CMK (cell line): ENCODE measurements around the gene TMX1.

Experiments
- DNase-seq: peaks from one replicate; pipeline ENCODE4 v3.0.0-alpha.2; 2010; ENCODE audit warnings: low read depth

Gene TMX1

DNA sequence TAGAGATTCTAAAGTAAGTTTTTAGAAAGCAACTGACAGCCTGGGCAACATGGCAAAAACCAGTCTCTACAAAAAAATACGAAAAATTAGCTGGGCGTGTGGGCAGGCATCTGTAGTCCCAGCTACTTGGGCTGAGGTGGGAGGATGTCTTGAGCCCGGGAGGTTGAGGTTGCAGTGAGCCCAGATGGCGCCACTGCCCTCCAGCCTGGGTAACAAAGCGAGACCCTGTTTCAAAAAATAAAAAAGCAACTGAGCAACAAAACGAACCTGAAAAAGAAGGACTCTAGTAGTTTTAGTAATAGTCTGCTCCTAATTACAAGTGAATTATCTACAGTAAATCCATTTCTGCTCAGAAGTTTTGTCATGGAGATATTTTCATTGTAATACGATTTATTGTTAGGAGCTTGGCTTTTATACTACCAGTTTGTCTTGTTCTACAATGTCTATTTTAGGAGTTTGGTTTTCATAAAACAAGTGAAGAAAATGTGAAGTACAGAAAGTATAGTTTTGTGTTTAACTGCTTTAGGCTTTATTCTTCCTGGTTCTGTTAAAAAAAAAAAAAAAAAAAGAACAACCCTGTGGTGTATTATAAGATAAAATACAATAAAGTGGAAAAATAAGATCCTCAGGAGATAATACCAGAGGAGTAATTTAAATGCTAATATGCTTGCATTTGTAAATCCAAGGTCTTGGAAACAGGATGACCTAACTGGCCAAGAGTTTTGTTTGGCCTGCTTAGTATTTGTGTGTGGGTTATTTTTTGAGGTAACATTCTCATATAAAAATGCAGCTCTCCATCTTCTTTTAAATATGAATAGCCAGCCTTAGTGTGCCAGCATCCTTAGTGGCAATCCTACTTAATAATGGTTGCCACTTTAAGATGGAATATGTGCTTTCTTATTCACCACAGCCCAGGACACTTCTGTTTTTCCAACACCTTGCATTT lies 2.8 kb downstream of the TMX1 start:
- no peak for DNase-seq

DNA sequence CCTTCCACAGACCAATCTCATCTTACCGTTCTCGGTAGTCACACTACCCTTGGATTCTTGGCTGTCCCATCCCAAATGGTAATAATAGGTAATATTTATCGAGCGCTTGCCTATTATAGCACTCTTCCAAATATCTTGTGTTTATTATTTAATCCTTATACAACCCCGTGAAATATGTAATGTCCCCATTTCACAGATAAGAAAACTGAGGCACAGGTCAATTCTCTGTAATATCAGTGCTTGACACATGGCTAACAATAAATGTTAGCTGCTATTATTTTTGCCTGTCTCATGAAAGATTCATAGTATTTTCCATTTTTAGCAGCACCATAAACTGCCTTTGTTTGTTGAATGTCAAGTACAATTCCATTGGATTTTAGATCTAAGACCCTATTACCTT lies 4.5 kb downstream of the TMX1 start:
- DNase-seq = no peak

DNA sequence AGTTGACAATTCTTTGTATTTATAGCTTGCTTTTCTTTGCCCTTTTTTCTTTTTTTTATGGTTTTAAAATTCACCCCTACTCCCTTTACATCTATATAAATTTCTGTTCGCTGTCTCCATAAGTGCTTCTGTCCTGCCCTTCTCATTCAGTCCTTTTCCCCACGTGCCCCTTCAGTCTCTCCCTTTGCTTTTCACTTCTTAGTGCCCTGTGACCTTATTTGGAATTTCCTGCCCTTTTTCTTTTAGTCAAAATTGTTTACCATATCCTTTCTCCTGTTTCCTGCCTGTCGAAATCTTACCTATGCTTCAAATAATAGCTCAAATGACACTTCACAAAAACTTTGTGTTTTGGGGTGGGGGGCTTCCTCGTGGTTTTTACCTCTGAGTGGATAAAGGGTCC lies 6.0 kb downstream of the TMX1 start:
- no peak for DNase-seq

DNA sequence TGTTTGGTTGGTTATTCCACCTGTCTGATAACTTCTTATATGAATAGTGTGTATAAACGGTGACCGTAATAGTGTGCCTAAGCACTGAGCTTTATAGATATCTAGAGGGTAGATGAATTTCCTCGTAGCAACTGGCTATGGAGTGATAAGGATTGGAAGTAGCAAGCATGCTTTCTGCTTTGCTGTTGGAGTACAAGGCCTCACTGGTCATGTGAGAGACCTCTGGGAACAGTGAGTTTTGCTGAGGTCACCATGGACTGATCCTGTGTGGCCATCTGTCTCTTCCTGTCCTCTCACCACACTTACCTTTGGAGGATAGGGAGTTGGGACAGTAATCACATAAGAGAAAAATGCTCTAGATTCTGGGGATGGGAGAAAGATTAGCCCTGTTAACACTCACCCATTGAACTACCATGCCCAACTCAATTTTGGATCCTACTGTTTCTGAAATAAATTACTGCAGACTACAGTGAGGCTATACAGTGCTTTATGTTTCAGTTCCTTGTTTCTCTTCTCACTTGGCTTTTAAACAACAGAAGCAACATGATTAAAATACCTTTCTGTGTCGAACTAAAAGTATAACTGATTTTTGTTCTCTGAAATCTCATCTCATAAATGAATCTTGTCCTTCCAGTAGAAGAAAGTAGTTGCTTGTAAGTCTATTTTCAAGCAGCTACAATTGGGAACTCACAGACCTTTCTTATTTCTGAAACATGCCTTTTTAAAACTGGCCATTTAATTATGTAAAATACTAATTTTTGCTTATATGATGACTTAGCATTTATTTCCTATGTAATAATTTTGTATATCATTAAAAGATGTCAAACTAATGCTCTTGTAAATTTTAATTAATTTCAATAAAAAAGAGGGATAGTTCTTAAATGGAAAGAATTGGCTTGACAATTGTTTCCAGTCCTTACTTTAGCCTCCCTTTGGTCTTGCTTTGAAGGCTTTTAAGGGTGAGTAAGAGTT lies 8.3 kb downstream of the TMX1 start:
- DNase-seq = no peak

DNA sequence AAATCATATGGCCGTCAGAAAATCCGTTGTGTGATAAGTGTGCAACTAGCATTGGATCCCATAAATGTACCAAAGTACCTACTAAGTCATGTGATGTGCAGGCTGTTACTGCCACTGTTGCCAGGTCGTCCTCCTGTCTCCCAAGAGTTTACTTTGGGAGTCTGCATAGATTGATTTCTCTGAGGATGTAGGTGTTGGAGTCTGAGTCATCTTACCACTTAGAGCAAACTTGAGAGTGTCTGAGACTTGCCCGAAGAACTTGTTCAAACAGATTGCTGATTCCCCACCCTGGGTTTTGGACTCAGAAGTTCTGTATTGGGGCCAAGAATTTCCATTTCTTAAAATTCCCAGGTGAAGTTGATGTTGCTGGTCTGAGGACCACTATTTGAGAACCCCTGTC lies 11.4 kb downstream of the TMX1 start:
- DNase-seq = no peak

DNA sequence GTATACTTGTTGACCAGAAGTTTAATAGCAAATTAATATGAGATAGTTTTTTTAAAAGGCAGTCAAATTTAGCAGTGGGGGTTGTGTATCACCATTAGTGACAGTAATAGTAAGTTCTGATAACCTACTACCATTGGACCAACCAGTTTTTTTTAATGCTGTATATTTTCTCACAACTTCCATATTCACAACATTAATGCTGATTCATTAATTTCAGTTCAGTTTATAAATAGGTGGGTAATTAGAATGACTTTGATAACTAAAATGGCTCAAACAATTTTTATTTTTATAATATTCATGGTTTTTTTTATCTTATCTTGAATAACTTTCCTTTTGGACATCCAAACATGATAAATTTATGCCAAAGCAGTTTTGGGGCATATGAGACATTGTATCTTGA lies 13.8 kb downstream of the TMX1 start:
- no peak for DNase-seq

DNA sequence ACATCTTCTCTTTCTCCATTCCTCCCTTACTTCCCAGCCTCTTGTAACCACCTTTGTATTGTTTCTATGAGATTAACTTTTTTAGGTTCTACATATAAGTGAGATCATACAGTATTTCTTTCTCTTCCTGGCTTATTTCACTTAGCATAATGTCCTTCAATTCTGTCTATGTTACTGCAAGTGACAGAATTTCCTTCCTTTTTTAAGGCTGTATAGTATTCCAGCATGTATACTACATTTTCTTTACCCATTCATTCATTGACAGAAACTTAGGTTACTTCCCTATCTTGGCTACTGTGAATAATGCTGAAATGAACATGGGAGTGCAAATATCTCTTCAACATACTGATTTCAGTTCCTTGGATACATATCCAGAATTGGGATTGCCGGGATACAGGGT lies 18.2 kb downstream of the TMX1 start:
- no peak for DNase-seq

DNA sequence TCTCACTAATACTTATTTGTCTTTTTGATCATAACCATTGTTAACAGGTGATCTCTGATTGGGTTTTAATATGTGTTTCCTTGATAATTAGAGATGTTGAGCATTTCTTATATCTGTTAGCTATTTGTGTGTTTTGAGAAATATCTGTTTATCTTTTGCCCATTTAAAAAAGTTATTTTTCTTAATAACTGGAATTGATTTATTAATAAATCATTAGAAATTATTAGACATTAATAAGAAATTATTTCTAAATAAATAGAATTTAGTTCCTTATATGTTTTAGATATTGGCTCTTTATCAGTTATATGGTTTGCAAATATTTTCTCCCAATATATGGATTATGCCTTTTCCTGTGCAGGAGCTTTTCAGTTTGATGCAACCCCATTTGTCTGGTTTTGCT lies 18.7 kb downstream of the TMX1 start:
- no peak for DNase-seq

DNA sequence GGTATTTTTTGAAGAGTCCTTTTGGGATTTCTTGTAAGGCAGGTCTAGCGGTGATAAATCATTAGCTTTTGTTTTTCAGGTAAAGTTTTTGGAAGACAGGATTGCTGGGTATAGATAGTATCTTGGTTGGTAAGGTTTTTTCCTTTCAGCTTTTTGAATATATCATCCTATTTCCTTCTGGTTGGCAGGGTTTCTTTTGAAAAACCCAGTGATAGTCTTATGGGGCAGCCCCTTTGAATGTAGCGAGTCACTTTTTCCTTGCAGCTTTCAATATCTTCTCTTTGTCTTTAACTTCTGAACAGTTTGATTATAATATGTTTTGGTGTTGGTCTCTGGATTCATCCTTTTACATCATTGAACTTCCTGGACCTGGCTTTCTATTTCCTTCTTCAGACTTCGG lies 20.2 kb downstream of the TMX1 start:
- no peak for DNase-seq

DNA sequence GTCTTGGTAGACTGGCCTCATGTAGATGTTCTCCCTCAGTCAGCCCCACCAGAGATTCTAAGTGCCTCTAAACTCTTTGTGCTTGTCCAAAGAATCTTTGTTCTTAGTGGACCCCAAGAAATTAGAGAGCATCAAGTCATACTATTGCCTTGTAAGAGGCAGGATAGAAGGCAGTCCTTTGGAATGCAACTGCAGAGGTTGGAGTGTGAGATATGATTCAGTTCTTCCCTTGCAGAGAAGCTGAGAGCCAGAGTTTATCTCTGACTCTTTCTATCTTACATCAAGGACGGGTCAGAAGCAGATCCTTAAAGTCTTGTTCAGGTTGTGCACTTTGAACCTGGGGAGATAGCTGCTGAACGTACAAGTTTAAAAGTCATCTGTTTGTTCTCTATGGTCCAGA lies 21.1 kb downstream of the TMX1 start:
- no peak for DNase-seq

DNA sequence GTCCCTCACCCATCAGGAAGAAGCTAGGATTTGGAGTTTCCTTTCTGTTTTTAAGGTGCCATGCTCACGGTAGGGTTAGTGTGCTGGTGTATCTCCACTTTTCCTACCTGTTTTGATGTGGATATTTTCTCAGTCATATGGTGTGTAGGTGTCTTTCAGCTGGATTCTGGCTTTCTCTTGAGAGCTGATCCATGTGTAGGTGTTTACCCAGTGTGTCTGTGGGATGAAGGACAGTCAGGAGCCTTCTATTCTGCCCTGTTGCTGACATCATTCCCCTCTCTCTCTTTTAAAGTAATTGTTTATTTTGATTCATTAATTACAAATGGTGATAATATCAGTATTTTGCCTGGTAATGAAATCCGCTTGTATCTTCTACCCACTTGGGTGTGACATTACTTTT lies 22.8 kb downstream of the TMX1 start:
- no peak for DNase-seq

DNA sequence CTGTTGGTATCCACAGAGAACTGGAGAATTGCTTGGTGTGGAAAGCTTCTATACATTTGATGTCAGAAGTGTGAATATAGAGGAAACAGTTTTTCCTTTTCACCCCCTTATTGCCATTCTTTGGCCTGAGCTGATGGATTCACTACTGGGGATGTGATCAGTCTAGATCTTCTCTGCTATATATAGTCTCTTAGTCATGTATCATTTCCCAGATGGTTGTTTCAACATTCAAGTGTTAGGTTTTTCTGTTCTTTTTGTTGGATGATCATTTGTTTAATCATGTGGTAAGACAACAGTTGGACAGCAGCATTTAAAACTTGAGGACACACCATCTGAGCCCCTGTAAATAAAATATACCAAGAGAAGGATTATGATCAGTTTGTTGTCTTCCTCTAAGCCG lies 29.6 kb downstream of the TMX1 start:
- DNase-seq = no peak

DNA sequence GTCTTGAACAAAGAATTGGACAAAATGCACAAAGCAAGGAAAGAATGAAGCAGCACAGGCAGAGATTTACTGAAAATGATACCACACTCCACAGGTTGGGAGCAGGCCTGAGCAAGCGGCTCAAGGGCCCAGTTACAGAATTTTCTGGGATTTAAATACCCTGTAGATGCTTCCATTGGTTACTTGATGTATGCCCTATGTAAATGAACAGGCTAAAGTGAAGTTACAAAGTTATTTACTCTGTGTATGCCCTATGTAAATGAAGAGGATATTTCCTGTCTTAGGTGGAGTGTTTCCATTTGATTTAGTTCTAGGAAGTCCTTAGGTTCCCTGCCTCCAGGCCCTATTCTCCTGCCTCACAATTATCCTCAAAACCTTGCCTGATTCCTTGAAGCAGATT lies 36.6 kb downstream of the TMX1 start:
- DNase-seq = no peak

DNA sequence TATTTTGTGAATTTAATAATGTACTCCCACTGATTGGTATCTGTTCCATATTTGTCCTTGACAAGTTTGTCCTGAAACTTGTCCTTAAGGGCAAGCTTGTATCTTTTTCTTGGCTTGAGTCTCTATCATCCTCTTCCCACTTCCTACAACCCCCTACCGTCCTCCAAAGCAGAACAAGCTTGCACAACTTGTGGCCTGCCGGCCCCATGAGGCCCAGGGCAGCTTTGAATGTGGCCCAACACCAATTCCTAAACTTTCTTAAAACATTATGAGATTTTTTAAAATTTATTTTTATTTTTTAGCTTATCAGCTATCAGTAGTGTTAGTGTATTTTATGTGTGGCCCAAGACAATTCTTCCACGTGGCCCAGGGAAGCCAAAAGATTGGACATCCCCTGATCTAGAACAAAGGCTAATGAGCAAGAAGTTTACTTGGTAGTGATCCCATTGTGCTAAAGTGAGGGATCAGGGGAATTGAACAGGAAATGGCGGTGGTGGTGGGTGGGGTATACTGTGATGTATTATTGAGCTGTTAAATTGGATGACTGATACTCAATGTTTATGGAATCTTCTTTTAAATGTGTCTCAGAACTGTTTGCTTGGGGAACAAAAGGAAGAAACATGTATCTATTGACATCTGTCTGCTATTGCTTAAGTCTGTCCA lies 37.8 kb downstream of the TMX1 start:
- DNase-seq = no peak

DNA sequence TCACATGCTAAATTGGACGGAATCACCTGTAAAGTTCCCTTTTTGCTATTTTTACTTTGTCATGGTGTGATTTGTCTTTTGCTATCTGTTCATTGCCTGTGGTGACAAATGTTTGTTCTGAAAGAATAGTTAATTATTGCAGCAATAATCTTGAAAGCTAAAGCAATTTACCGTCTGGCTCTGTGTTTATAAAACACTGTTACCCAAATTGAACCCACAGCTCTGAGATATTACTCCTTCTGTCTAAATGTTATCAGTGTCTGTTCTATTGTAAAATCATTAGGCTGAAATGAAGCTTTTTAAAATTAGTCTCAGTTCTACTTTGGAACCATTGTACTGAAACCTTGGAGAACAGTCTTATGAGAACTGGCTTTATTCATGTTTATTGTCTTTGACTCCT lies 42.5 kb downstream of the TMX1 start:
- DNase-seq = no peak

DNA sequence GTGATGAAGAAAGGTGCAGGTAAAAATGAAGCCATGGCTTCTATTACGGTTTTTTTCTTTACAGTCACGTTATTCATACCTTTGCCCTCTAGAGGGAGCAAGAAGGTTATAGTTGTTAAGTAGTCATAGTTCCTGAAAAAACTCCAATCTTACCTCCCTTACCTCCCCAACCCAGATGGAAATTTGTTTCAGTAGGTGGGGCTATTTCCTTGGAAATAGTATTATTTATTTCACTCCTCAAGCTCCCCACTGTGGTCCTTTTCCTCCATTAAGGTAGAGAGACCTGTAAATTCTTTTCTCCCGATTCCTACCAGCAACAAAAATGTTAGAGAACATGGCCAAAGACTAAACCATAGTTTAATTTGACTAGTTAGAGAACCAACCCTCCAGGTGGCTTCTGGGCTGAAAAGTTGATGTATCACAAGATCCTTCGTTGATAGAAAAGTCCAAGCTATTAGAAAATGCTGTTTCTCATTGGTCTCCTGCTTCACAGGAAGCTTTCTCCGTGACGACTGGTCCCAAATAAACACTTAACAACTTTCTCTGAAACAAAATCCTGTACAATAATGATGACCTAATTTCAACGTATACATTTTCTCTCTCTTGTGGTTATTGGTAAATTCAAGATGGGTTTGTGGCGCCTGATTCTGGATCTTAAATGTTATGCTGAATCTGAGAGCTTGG lies 43.5 kb downstream of the TMX1 start:
- peak; percentile 12 for DNase-seq

DNA sequence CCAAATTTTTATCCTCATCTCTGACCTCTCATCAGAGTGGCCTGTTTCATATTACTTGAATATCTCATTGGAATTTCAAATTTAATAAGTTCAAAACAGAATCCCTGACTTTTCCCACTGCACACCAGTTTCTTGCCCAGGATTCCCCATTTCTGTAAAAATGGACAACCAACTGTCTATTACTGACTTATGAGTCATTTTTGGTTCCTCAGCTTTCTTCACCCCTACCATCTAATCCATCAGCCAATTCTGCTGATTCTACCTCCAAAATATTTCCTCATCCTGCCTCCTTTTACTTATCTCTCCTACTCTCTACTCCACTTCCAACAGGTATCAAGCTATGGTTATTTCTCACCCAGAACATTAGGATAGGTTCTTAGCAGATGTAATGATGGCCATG lies 44.2 kb downstream of the TMX1 start:
- DNase-seq = no peak

DNA sequence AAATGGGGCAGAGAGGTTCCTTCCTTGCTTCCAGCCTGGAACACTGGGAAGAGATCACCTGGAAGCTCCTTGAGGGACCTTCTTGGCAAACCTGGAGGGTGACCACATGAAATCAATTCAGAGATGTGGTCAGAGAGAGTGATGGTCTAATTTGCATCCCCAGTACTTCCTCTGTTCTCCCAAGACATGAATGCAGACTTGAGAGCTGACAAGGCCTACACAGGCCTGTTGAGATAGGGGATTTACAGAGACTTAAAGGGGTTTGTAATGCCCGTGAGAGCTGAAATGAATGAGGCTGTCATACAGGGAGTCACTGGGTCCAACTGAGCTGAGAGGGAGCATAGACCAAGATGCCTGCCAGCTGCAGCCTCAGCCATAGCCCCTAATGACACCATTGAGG lies 45.1 kb downstream of the TMX1 start:
- DNase-seq = no peak

DNA sequence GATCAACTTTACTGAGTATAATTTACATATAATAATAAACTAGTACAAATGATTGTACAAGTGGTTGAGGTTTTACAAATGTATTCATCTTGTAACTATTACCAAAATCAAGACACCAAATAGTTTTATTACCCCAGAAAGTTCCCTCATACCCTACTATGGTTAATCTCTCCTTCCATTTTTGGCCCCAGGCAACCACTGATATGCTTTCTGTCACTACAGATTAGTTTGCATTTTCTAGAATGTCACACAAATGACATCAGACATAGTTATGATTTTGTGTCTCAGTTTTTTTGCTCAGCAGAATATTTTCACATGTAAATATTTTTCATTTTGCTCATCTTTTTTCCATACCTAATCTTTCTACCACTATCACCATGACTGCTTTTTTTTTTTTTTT lies 49.1 kb downstream of the TMX1 start:
- no peak for DNase-seq

DNA sequence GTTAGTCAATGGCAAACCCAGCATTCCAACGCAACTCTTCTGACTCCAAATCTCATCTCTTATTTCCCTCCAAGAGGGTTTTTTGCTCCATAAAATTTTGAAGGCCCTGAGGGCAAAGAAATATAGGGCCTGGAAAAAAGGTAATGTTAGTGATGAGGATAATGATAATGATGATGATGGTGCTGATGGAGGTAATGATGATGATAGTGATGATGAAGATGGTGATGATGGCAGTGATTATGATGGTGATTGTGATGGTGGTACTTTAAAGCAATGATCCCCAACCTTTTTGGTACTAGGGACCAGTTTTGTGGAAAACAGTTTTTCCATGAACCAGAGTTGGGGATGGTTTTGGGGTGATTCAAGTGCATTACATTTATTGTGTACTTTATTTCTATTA lies 50.1 kb downstream of the TMX1 start:
- DNase-seq = no peak

DNA sequence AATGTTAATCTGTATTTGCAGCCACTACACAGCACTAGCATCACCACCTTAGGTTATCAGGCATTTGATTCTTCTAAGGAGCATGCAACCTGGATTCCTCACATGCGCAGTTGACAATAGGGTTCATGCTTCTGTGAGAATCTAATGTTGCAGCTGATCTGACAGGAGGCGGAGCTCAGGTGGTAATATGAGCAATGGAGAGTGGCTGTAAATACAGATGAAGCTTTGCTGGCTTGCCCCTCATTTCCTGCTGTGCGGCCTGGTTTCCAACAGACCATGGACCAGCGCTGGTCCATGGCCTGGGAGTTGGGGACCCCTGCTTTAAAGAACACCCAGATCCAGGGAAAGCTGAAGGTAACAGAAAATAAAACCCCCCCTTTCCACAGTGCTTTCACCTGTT lies 51.0 kb downstream of the TMX1 start:
- DNase-seq = no peak
